GM10847 (cell line): ENCODE results near the gene NEIL1.

Source experiments
- POLR2A ChIP-seq: IDR thresholded peaks from 2 replicates; pipeline ENCODE4 v1.6.1; 2011; ENCODE audit not compliant: insufficient read length; ENCODE audit errors: extremely low read depth

NEIL1 gene

GRCh38 chr15:75346796-75347221 is at the start of gene NEIL1:
Gene NEIL1 (plus strand): TSS chr15:75347039. CDS start chr15:75348906, 1,867 bp downstream.
- TF ChIP-seq POLR2A, result no peak

- no peak for TF ChIP-seq POLR2A
Measured at GRCh38 chr15:75302318-75302717, 44.5 kb upstream of the NEIL1 start.

GRCh38 chr15:75306188-75306587 is 40.7 kb upstream of the NEIL1 start:
- no peak for TF ChIP-seq POLR2A

GRCh38 chr15:75307778-75308390 is 39.0 kb upstream of the NEIL1 start:
- TF ChIP-seq POLR2A, result no peak

GRCh38 chr15:75309711-75310110 is 37.1 kb upstream of the NEIL1 start:
- no peak for TF ChIP-seq POLR2A

- TF ChIP-seq POLR2A, result no peak
Measured at GRCh38 chr15:75313116-75313845, 33.6 kb upstream of the NEIL1 start.

GRCh38 chr15:75314552-75315290 is 32.1 kb upstream of the NEIL1 start:
- TF ChIP-seq POLR2A, result no peak

GRCh38 chr15:75321711-75322110 is 25.1 kb upstream of the NEIL1 start:
- TF ChIP-seq POLR2A, result no peak

GRCh38 chr15:75325922-75326321 is 20.9 kb upstream of the NEIL1 start:
- TF ChIP-seq POLR2A, result no peak

- TF ChIP-seq POLR2A, result no peak
Measured at GRCh38 chr15:75327005-75327404, 19.8 kb upstream of the NEIL1 start.

GRCh38 chr15:75327491-75327890 is 19.3 kb upstream of the NEIL1 start:
- no peak for TF ChIP-seq POLR2A

GRCh38 chr15:75328493-75329314 is 18.1 kb upstream of the NEIL1 start:
- no peak for TF ChIP-seq POLR2A

- no peak for TF ChIP-seq POLR2A
Measured at GRCh38 chr15:75329571-75329970, 17.3 kb upstream of the NEIL1 start.

- no peak for TF ChIP-seq POLR2A
Measured at GRCh38 chr15:75335313-75335704, 11.5 kb upstream of the NEIL1 start.

GRCh38 chr15:75335705-75336355 is 11.0 kb upstream of the NEIL1 start, which contains the start of gene COMMD4:
Gene COMMD4 (plus strand): TSS chr15:75336063. CDS start chr15:75336090, 27 bp downstream.
- peak; percentile 34 for TF ChIP-seq POLR2A

- no peak for TF ChIP-seq POLR2A
Measured at GRCh38 chr15:75338661-75339240, 8.1 kb upstream of the NEIL1 start.
